Stomach (tissue), 4 donors: Measurements from ENCODE around the gene EIF4G3.

Experiments
- CTCF ChIP-seq, 7 experiments: fragments of 450-650 bp in 4 of 7; fragments of 200-600 bp in 3 of 7; sonication (generic) in 3 of 7; IDR thresholded peaks; one replicate each; pipeline ENCODE4 v1.5.1; 2016 to 2019; ENCODE audit warnings: antibody characterized with exemption in 7 of 7, control low read depth in 2 of 7, mild to moderate bottlenecking in 1 of 7
- EP300 ChIP-seq: sonication (generic); formaldehyde crosslinking; IDR thresholded peaks from one replicate; pipeline ENCODE4 v1.6.1; 2017; ENCODE audit warnings: antibody characterized with exemption
- POLR2A ChIP-seq, 4 donors: fragments of 450-650 bp; IDR thresholded peaks; one replicate each; pipeline ENCODE4 v1.6.1; 2016; ENCODE audit warnings: antibody characterized with exemption in 4 of 4, control low read depth in 2 of 4, mild to moderate bottlenecking in 1 of 4, moderate library complexity in 1 of 4
- POLR2AphosphoS5 ChIP-seq, 3 donors: sonication (generic); formaldehyde crosslinking; IDR thresholded peaks; one replicate each; pipeline ENCODE4 v1.6.1; 2016; ENCODE audit warnings: antibody characterized with exemption in 3 of 3

GRCh38 chr1:21024918-21025317 lies 151.8 kb downstream of the EIF4G3 start:
- TF ChIP-seq CTCF (IDR thresholded peaks at IDR 0.05): no peak
- no peak for TF ChIP-seq POLR2A (IDR thresholded peaks at IDR 0.05)
- TF ChIP-seq EP300: no peak
- no peak for TF ChIP-seq POLR2AphosphoS5 (IDR thresholded peaks at IDR 0.05)
